OCI-LY1 (cell line): Measurements from ENCODE around the gene FOXD4L1.
"Not testable (repeated sequence)": the region's sequence is repeated elsewhere in the genome, so short reads cannot be mapped to it uniquely, and the experiment has no call there.

Source experiments
- CTCF ChIP-seq: fragments of 200-600 bp; sonication (generic), shearing (Covaris generic); IDR thresholded peaks from 2 replicates; pipeline ENCODE4 v1.5.1; 2017; ENCODE audit warnings: mild to moderate bottlenecking, antibody characterized with exemption, low read length, moderate library complexity, mixed read lengths
- EZH2 ChIP-seq: fragments of 200-600 bp; sonication (generic), shearing (Covaris generic); IDR thresholded peaks from 2 replicates; pipeline ENCODE4 v1.8.0; 2017; ENCODE audit warnings: borderline replicate concordance, mixed run types, mild to moderate bottlenecking, antibody characterized with exemption, low read length, moderate library complexity, mixed read lengths

- not testable (repeated sequence) for TF ChIP-seq CTCF, EZH2
These were observed 13.4 kb downstream of the FOXD4L1 start for GRCh38 chr2:113511859-113512258.
